AML-193 (cell line): ENCODE results near the gene DLEU7.

ENCODE experiments used
- DNase-seq, 2 experiments: peaks; one replicate each; lab custom pipeline; 2025; lab: John Stamatoyannopoulos, UW

DLEU7 gene

GRCh38 chr13:50842990-50843256 lies 569 bp downstream of the DLEU7 start:
- DNase-seq = no peak

- no peak for DNase-seq
These were observed 1.1 kb downstream of the DLEU7 start for GRCh38 chr13:50842251-50842989.

- no peak for DNase-seq
These were observed 1.7 kb downstream of the DLEU7 start for GRCh38 chr13:50841786-50842185.

- DNase-seq = no peak
These were observed 3.2 kb downstream of the DLEU7 start for GRCh38 chr13:50840284-50840683.

GRCh38 chr13:50839828-50840227 lies 3.7 kb downstream of the DLEU7 start:
- no peak for DNase-seq

GRCh38 chr13:50838701-50839100 lies 4.8 kb downstream of the DLEU7 start:
- no peak for DNase-seq

- no peak for DNase-seq
These were observed 5.5 kb downstream of the DLEU7 start for GRCh38 chr13:50838031-50838430.

- DNase-seq = no peak
These were observed 12.0 kb downstream of the DLEU7 start for GRCh38 chr13:50831512-50831911.

GRCh38 chr13:50829896-50830295 lies 13.6 kb downstream of the DLEU7 start:
- peak; percentile 43 to 61 for DNase-seq

GRCh38 chr13:50829226-50829625 lies 14.3 kb downstream of the DLEU7 start:
- no peak for DNase-seq

GRCh38 chr13:50826035-50826434 lies 17.5 kb downstream of the DLEU7 start:
- no peak for DNase-seq

- DNase-seq = no peak
These were observed 31.2 kb downstream of the DLEU7 start for GRCh38 chr13:50812242-50812641.

- peak; percentile 76 to 85 for DNase-seq
These were observed 32.5 kb downstream of the DLEU7 start for GRCh38 chr13:50810998-50811397.

- no peak for DNase-seq
These were observed 33.0 kb downstream of the DLEU7 start for GRCh38 chr13:50810468-50810867.

GRCh38 chr13:50809133-50810090 lies 34.1 kb downstream of the DLEU7 start:
- DNase-seq = no peak

- DNase-seq = peak; percentile 80 to 85
These were observed 37.7 kb downstream of the DLEU7 start for GRCh38 chr13:50805805-50806204.

- DNase-seq = peak; percentile 80 to 84
These were observed 42.2 kb downstream of the DLEU7 start for GRCh38 chr13:50801087-50801931.

GRCh38 chr13:50800091-50800739 lies 43.3 kb downstream of the DLEU7 start:
- no peak for DNase-seq

- DNase-seq = no peak
These were observed 44.6 kb downstream of the DLEU7 start for GRCh38 chr13:50798923-50799322.

- no peak for DNase-seq
These were observed 46.4 kb downstream of the DLEU7 start for GRCh38 chr13:50797091-50797490.

- no peak for DNase-seq
These were observed 47.0 kb downstream of the DLEU7 start for GRCh38 chr13:50796463-50796862.

- DNase-seq = peak; percentile 82 to 85
These were observed 49.3 kb downstream of the DLEU7 start for GRCh38 chr13:50794226-50794625.
